Activated CD8-positive, alpha-beta memory T cell treated with anti-CD3 and anti-CD28 coated beads for 24 hours (primary cell): ENCODE measurements around the gene TGFBR3.

Experiments
- DNase-seq: peaks from one replicate; pipeline ENCODE4 v3.0.0-alpha.2; 2020

The TGFBR3 gene

DNA sequence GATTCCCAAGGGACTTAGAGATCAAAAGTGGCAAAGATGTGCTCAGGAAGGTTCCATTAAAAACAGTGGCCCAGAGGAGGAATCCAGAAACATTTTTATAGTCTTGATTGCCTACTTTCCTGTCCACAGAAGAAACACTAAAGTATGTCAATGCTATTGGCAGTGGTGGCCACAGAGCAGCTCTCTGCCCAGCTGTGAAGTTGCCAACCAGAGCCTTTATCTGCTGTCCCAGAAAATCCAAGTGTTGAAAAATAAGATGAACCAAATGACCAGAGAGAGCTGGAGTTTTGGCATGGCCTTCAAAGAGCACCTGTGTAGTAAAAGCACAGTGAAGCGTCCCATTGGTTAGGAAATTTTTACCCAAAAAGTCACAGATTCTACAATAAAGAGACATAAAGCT is 181.2 kb downstream of the TGFBR3 start:
- no peak for DNase-seq

DNA sequence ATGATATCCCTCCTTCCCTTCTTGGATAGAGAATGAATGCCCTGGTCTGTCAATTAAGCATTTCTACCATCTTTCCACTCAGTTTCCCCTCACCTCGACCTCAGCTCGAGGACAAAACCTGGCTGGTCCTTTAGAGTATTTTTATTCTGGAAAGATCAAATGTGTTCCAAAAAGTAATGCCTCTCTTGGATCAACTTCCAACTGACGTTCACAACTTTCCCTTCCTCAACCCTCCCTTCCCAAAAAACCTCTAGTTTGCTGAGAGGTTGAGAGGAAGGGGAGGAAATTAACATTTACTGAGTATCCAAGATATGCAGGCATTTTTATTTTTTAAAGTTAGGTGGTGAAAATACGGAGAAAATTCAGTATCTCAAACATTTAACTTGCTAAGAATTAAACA is 182.9 kb downstream of the TGFBR3 start:
- DNase-seq = no peak

DNA sequence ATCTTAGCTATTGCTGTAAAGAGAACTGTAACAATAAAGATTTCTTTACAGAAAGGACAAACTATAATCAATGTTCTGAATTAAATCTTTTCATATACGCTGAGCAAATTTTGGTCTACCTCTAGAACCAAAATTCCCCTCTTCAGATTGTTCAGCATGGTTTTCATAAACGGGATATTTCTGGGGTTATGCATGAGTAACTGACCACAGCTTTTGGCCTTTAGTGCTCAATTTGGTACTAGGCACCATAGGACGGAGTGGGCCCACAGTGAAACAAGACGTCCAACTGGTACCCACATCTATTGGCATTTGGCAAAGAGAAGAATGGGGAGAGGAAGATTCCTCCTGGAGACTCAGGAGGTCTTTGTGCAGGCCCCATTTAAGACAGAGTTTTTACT is 184.5 kb downstream of the TGFBR3 start:
- no peak for DNase-seq

DNA sequence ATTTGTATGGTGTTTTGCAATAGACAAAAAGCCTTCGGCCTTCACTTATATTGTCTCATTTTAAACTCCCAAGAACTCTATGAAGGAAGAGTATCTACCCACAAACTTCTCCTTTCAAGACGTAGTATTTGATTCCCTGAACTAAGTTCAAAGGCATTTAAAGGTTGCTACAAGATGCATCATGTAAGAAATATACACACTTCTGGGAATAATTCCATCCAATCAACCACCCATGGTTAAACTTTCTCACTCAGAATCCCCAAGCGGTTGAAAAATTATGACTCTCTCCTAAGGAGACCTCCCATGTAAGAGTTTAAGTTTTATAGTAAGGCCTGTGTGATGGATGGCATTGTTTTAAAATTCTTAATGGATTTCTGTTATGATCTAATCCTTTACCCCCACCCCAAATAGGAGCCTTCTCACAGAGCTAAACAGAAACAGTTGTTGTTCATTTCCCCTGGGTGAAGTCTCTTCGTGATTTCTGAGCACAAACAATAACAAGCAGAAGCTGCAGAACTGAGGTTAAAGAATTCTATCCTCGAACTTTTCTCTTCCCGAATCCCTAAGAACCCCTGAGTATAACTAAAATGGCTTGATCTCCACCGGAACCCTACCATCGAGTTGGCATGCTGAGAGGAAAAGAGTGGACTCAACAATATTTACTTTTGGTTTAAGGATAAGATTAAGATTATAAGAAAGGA is 185.0 kb downstream of the TGFBR3 start:
- no peak for DNase-seq

DNA sequence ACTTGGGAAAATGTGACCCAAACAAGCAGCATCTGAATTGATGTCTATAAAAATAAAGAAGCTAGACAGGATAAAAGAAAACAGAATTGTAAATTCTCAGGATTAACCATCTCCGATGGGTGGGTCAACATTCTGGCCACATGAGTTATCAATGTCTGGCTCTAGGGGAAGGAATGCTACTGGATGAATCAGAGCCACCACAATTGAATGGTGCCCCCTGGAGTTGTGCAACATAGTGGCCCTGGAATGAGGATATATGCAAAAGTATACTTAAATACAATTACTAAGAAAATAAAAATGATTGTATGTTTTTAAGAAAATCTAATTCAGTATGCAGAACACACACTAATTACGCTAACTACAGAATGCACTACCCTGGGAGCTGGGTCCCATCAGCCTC is 185.6 kb downstream of the TGFBR3 start:
- DNase-seq = no peak

DNA sequence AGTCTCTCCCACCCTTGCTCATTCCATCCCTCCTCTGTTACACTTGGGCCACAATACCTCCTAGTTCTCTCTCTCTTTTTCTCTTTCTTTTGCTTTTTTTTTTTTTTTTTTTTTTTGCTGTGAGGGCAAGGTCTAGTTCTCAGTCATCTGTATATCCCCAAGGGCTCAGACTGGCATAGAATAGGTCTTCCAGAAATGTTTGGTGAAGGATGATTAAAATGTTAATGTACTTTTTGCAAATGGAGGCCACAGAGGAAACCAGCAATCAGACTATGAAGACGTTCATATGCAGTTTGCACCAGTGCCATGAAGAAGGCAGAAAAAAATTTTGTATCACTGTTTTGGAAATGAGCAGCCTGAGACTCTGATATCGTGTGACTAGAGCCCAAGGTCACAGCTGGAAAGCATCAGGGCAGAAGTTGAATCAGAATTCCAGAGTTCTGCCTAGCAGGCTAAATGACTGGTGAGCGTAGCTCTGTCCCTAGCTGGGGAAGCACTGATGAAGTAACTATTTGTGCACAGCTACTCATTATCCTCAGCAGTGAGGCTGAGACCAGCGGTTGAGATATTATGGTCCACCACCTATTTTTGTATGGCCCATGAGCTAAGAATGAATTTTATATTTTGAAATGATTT is 186.5 kb downstream of the TGFBR3 start:
- no peak for DNase-seq

DNA sequence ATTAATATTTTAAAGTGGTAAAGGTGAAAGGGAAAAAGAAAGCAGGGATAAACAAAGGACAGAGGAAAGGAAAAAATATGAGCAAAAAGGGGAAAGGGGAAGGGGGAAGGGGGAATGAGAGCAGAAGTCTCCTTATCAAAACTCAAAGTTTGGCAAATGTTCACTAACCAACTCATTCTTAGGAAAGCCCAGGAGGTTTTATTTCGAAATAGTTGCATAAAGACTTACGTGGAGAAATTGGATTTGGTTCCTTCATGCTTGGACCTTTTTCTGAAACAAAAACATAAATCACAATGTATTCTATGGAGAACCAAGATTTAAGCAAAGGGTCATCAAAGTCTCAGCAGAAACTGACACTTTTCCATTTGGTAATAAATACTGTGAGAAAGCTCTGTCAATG is 188.1 kb downstream of the TGFBR3 start:
- DNase-seq = no peak

DNA sequence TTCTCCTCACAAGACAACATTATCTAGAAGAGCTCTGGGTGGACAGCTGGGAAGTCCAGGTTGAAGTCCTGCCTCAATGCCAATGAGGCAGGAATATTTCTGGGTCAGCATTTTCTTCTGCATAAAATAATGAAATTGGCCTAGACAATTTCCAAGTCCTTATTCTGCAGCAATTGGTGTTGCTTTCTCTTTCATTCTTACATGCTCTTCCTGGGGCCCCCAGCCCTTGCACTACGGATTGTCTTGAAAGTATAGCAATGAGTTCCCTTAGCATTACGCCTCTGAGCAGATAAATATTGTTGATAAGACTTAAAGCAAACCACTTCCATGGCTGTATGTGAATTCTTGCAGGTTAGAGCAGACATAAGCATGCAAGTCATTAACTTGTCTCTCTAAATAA is 188.5 kb downstream of the TGFBR3 start:
- no peak for DNase-seq

DNA sequence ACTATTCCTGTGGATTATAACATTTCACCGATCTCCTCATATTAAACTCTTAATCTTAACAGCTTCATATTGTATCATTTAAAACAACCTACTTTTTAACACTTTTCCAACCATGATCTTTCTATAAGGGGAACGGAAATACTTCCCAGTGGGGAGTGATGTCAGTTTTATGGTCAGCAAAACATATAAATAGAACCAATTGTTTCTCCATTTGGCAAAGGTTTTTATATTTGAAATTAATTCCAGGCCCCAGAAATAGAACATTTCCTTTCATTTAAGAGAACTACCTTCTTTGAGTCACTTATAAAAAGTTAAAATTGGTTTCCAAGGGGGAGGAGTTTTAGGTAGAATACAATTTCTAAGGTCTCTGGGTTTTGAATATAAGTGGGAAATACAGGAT is 189.6 kb downstream of the TGFBR3 start:
- DNase-seq = no peak

DNA sequence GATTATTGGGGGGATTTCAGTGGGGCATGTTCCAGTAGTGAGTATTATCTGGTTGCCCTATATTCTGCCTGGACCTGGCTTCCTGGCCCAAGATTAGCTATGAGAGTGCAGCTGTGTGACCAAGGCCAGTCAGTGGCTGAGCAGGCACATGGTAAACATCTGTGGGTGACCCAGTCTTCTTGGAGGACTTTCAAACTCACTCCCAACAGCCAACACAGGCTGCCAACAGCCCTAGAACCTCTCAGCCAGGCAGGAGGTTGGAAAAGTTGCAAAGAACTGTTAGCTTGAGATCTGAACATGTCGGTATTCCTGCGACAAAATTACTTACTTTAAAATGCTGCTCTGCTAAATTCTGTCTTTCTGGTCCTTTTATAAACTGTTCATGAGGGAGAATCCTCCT is 192.4 kb downstream of the TGFBR3 start:
- DNase-seq = no peak

DNA sequence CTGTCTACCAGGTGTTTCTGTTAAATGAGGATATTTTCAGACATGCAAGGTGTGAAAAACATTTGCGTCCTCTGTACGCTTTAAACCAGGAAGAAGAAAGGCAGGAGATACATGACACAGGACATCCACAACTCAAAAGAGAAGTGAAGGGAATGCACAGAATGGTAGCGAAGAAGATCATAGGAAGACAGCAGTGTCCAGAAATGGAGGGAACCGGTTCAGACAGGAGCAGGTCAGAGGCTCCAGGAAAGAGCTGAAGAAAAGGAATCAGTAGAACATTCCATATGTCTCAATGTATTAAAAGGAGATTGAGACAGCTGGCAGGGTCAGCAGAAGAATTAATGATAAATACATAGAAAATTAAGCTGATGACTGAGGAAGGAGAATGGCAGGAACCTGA is 194.4 kb downstream of the TGFBR3 start:
- no peak for DNase-seq

DNA sequence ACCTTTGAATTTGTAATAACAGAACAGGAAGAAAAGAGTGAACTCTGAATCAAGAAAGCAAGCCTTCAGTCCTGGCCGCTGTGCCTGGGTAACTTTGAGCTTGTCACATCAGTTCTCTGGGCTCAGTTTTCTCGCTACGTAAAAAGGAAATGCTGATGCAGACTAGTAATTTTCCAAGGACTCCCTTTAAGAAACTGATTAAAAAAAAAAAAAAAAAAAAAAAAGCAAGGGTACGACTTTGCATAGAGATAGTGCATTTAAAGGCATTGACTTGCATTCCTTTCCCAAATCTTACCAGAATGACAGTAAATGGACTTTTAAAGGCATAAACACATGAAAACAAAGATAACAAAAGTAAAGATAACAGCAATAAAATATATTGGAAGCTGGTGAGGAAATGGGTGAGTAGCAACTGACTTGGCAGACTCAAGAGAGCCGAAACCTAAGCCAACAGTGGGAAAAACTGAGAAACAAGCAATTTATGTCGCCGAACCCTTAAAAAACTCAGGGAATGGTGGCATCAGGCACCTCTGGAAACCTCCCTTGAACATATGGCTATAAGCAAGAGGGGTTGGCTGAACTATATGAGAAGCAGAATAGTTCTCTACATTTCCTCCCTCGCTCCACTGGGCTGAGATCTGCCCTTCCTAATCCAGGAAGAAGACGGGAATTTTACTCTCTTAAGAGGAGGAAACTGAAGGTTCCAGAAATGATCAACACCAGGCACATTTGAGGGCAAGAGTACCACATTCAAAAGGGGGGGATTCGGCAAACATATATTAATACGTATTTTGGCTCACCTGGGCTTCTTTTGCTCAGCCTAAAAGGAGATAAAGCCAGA is 196.1 kb downstream of the TGFBR3 start:
- DNase-seq = no peak

DNA sequence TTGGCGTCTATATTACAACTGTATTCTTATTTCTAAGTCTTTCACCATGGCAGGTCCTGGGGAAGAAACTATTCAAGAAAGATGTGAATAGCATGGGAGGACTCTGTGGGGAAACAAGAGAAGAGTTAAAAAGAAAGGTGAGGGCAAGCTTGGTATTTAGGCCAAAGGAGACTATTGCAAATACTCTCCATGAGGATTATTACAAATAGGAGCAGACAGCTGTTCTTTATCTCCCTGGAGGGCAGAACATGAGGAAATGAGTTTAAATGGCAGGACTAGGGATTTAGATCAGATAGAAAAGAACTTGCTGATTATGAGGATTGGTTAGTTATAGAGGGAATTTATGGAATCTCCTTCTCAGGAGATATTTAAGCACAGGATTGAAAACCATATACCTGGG is 198.5 kb downstream of the TGFBR3 start:
- no peak for DNase-seq

DNA sequence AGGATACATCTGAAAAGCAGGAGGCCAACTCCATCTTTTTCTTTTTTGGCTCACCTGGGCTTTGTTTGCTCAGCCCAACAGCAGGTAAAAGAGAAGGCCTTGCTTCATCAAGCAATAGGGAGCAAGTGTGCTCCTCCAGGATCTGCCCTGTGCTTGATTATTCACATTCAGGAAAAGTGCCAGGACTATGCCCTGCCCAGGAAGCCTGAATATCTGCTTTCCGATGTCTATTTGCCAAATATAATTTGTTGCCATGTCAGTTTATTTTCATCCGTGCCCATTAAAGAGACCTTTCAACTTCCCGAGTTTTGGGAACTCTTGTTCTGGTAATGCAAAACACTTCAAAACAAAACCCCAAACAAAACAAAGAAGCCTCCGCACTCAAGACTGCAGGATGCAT is 200.0 kb downstream of the TGFBR3 start:
- DNase-seq = no peak

DNA sequence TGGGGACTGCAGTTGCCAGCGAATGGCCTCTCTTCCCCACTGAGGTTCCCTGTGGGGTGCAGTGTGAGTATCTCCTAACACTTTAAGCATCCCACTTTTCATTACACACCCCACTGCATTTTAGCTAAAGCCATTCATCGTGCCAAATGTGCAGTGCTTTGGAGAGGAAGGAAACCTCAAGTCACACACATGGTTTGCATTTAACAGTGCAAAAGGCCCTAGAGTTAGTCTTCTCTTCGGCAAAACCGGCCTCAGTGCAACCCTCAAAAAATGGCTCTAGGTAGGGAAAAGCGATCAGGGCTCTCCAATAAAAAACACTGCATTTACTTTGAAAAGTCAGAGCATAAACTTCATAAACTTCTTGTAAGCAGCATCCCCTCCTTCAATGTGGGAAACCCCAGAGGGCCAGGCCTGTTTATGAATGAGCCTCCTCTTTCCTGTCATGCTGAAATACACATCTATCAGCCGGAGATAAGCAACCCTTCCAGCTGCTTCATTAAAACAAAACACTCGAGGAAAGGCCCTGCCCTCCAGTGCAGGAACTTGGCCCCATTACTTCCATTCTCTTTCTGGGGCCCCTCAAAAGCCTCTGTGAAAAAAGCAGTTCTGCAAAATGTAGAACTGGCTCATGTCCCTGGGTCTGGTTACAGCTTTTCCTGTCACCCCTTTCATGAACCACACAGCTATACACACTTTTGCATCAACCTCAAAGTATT is 201.3 kb downstream of the TGFBR3 start:
- DNase-seq = no peak

DNA sequence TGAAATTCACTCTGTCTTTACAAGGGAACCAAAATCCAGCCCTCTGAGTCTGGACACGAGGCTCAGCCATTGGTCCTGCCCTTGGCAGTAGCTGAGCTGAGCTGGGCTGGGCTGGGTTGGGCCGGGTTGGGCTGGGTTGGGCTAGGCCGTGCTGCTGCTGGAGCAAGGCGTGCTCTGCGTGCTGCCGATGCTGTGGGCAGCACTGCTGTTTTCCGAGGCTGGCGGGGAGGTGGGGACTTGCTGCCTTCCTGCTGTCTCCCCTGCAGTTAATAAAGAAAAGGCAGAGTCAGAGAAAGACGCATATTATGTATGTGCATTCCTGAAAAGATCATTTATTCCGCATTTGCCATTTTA is 202.4 kb downstream of the TGFBR3 start:
- DNase-seq = no peak

DNA sequence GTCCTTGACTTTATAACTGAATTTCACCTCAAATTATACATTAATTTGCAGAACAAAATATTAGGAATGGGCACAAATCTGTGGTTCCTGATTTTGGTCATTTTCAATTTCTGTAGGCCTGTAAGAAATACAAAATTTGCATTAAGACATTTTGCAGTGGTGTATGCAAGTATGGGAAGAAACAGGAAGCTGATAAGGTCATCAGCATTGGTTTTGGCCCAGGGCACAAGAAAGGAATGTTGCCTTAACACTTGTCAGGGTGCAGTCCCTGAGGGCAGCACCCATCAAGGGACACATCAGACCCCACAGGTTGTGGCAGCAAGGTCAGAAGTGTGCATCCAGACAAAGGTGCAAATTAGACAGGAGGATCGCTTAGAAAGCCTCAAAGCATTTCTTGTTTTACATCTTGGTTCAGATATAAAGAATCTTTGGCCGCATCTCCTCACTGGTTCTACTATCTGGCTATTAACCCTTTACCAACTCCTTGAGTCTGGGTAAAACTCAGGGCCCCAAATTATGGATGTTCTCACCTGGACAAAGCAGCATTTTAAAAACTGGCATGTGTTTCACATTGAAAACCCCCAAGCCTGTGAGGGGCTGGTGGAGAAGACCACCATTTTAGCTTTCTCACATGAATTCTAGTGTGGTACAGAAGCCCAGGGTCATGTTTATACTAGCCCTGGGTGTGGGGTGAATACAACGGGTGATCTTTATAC is 202.9 kb downstream of the TGFBR3 start:
- DNase-seq = no peak

DNA sequence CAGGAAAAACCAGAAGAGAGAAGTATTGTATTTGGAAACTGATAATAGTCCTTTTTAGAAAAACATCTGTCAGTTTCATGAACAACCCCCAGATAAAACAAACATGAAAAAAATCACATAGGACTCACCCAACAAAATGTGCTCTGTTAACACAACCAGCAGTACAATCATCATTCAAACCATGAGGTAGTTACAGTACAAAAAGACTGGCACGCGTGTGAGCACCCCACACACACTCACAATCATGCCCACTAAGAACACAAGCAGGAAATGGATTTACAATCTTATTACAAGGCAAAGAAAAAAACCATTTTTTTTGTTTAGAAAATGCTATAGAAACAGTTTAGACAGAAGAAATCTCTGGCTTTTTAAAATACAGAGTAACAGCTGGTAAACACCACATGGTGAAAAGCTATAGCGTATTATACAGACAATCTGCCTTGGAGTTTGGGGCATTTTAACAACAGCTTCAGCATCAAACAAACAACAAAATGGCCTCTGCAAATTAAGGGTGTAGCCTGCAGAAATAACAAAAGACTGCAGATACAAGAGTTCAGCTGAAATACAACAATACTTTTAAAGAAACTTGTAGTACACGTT is 205.3 kb downstream of the TGFBR3 start:
- no peak for DNase-seq

DNA sequence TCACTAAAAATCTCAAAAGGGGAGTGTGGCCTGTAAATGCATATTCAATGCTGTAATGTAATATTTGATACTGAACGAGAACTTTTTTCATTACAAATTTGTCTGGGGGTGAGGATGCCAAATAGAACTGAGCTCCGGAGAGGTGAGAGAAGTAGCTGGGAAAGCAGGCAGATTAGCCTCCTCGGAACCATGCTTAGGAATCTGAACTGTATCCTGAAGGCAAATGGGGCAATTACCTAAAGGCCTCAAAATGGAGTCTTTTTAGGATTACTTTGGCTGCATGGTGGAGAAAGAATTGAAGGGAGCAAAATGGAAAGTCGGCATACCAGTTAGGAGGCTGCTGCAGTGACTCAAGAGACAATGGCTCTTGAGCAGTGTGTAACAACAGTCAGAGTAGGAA is 206.5 kb downstream of the TGFBR3 start:
- no peak for DNase-seq

DNA sequence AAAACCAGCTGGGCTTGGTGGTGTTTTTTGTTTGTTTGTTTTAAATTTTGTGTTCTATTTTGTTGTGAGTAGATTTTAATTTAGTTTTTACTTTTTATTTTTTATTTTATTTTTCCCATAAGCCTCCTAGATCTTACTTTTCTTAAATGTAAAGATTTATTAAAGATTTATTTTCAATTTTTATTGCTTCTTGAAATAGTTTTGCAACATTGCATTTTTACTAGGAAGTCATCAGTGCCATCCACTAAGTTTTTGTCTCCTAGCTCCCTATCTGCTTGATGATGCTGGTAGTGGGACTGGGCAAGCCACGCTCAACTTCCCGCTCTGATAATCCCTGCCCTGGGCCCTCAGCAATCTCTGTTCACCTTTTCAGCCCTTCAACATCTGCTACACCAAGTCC is 209.9 kb downstream of the TGFBR3 start:
- DNase-seq = no peak

DNA sequence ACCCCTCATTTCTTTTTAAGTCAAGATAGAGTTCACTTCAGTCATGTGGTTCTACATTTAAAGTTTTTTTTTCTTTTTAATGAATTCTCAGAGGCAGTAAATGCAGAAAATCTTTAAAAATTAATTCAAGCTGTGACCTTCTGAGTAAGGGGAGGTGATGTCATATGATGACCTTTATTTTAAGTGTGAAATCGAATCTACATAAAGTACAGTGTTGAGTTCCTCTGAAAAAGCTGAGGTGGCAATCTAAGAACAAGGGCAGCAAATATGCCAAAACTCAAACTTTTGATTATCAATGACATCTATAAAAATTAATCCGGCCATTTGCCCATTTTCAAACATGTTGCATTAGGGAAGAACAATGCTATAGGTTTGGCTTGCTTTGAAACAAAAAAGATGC is 211.8 kb downstream of the TGFBR3 start:
- DNase-seq = no peak

DNA sequence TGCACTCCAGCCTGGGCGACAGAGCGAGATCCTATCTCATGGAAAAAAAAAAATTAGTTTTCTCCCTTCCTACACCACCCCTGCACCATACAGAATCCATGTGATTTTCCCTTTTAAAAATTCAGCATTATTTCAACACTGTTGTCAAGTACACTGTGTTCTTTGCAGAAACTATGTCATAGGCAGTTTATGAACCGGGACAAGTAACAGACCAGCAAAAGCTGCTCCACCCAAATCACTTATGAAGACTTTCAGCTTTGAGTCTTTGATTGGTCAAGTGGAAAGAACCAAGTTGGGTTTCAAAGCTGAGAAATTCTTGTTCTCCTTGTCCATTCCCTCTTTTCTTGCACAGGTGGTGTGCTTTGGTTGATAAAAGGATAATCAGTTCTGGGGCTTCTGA is 212.3 kb downstream of the TGFBR3 start:
- DNase-seq = no peak
